HCT116 (cell line): Measurements from ENCODE around the gene CCL18. TPM values are rescaled to one million over a fixed set of nuclear protein-coding genes. Genes with fewer than 3 reads are reported as not detected.

Source experiments
- ATAC-seq: fragments of 200-7000 bp; cut with Tn5 transposase; 2 replicates; pipeline ENCODE4 v1.9.1; 2020; ENCODE audit warnings: mild to moderate bottlenecking, moderate library complexity
- BruUV-seq: library from RNA; stranded (reverse); fragments of 400-500 nt; replicated peaks from 2 replicates; lab custom pipeline; 2021; lab: Mats Ljungman, UMichigan
- CTCF ChIA-PET: fragments of 300-600 bp; sonication (Branson Sonifier 250); formaldehyde crosslinking; loops from one replicate; lab custom pipeline; 2021; ENCODE audit warnings: antibody characterized with exemption; lab: Charles Lee
- POLR2A ChIA-PET: fragments of 300-600, 350-600 bp; sonication (Branson Sonifier 250); formaldehyde crosslinking; loops from one replicate; lab custom pipeline; 2021; ENCODE audit warnings: antibody characterized with exemption; lab: Charles Lee
- RAD21 ChIA-PET, 2 experiments: fragments of 300-600 bp; sonication (Branson Sonifier 250); formaldehyde crosslinking; loops; one replicate each; lab custom pipeline; 2023; ENCODE audit warnings: low total read pairs in 2 of 2; ENCODE audit not compliant: uncharacterized antibody in 2 of 2, unreplicated experiment in 2 of 2, low non-redundant PET in 1 of 2; lab: Charles Lee
- DNase-seq: peaks from one replicate; pipeline ENCODE4 v3.0.0-alpha.2; 2010; ENCODE audit warnings: low read depth, low spot score
- H2AFZ ChIP-seq: fragments of 200-600 bp; shearing (Covaris generic), sonication (generic); 2 replicates; pipeline ENCODE4 v1.6.1; 2017; ENCODE audit warnings: low read depth, mixed run types, mixed read lengths, antibody characterized with exemption, low read length; ENCODE audit not compliant: poor library complexity, severe bottlenecking
- H3K27ac ChIP-seq: 2 replicates; pipeline ENCODE4 v1.5.1; 2012; ENCODE audit warnings: low read depth, low read length
- H3K27me3 ChIP-seq: fragments of 200-600 bp; sonication (generic); 2 replicates; pipeline ENCODE4 v1.6.1; 2016; ENCODE audit warnings: mixed run types, low read length, mixed read lengths; ENCODE audit not compliant: insufficient read depth
- H3K36me3 ChIP-seq, 2 experiments: fragments of 200-500 bp in 1 of 2; fragments of 200-600 bp in 1 of 2; sonication (Bioruptor generic) in 1 of 2; sonication (generic) in 1 of 2; 2 replicates each; pipeline versions ENCODE4 v1.5.1 to v1.6.1; 2014 to 2016; ENCODE audit warnings: low read length in 2 of 2, inconsistent platforms in 1 of 2, mixed read lengths in 1 of 2, mixed run types in 1 of 2; ENCODE audit not compliant: insufficient read depth in 2 of 2, control insufficient read depth in 1 of 2
- H3K4me1 ChIP-seq, 2 experiments: fragments of 200-600 bp in 1 of 2; sonication (generic) in 1 of 2; 2 replicates each; pipeline versions ENCODE4 v1.5.1 to v1.6.1; 2012 to 2017; ENCODE audit warnings: low read length in 2 of 2, inconsistent platforms in 1 of 2, mild to moderate bottlenecking in 1 of 2, mixed read lengths in 1 of 2, mixed run types in 1 of 2, moderate library complexity in 1 of 2; ENCODE audit not compliant: insufficient read depth in 2 of 2, control insufficient read depth in 1 of 2
- H3K4me2 ChIP-seq: fragments of 200-600 bp; sonication (generic); 2 replicates; pipeline ENCODE4 v1.6.1; 2017; ENCODE audit warnings: mixed run types, low read length, mixed read lengths
- H3K4me3 ChIP-seq, 2 experiments: fragments of 200-600 bp in 1 of 2; sonication (generic) in 1 of 2; replicated peaks in 1 of 2; 2 replicates each; pipeline ENCODE4 v1.5.1; 2011 to 2016; ENCODE audit warnings: low read length in 2 of 2, control low read depth in 1 of 2, low read depth in 1 of 2, mild to moderate bottlenecking in 1 of 2, mixed read lengths in 1 of 2, mixed run types in 1 of 2
- H3K79me2 ChIP-seq: fragments of 200-600 bp; sonication (generic); 2 replicates; pipeline ENCODE4 v1.6.1; 2017; ENCODE audit warnings: mild to moderate bottlenecking, mixed run types, low read length, moderate library complexity, mixed read lengths; ENCODE audit not compliant: insufficient read depth
- H3K9ac ChIP-seq: fragments of 200-600 bp; sonication (generic); 2 replicates; pipeline ENCODE4 v1.6.1; 2016; ENCODE audit warnings: low read length, mixed read lengths
- H3K9me2 ChIP-seq: fragments of 200-600 bp; sonication (generic), shearing (Covaris generic); 2 replicates; pipeline ENCODE4 v1.6.1; 2017; ENCODE audit warnings: mixed run types, mild to moderate bottlenecking, moderate library complexity; ENCODE audit not compliant: insufficient read depth
- H3K9me3 ChIP-seq, 2 experiments: fragments of 200-500 bp in 1 of 2; fragments of 200-600 bp in 1 of 2; sonication (Bioruptor generic) in 1 of 2; sonication (generic) in 1 of 2; 2 replicates each; pipeline ENCODE4 v1.6.1; 2014 to 2017; ENCODE audit warnings: low read length in 2 of 2, mixed read lengths in 2 of 2, inconsistent platforms in 1 of 2, low read depth in 1 of 2, mild to moderate bottlenecking in 1 of 2, mixed run types in 1 of 2, moderate library complexity in 1 of 2; ENCODE audit not compliant: control insufficient read depth in 1 of 2, insufficient read depth in 1 of 2
- H4K20me1 ChIP-seq: fragments of 200-600 bp; sonication (generic), shearing (Covaris generic); 2 replicates; pipeline ENCODE4 v1.6.1; 2017; ENCODE audit warnings: mixed run types, mild to moderate bottlenecking, moderate library complexity; ENCODE audit not compliant: insufficient read depth
- CBX3 ChIP-seq: IDR thresholded peaks from 2 replicates; pipeline ENCODE4 v1.6.1; 2012; ENCODE audit warnings: low read depth
- EGR1 ChIP-seq: IDR thresholded peaks from 2 replicates; pipeline ENCODE4 v1.6.1; 2012; ENCODE audit warnings: low read depth
- YY1 ChIP-seq: IDR thresholded peaks from 2 replicates; pipeline ENCODE4 v1.6.1; 2011; ENCODE audit warnings: low read length, low read depth, moderate library complexity, mild to moderate bottlenecking; ENCODE audit not compliant: insufficient replicate concordance; ENCODE audit errors: extremely low read depth
- ZFX ChIP-seq: fragments of 450-650 bp; IDR thresholded peaks from 2 replicates; pipeline ENCODE4 v1.6.1; 2017
- intact Hi-C: fragments of 100-400 bp; cut with micrococcal nuclease; formaldehyde crosslinking; loops from 2 replicates; pipeline ENCODE4 v1.10.0; 2022
- total RNA-seq: library from RNA; stranded (reverse); gene quantifications from one replicate; pipeline ENCODE4 v1.2.1, GENCODE V29; 2021; ENCODE audit not compliant: unreplicated experiment
- TF ChIP-seq, protein P1 (sequence below): IDR thresholded peaks from 2 replicates; pipeline ENCODE4 v1.6.1; 2011; ENCODE audit warnings: mild to moderate bottlenecking, low read length, moderate library complexity; ENCODE audit not compliant: insufficient replicate concordance; ENCODE audit errors: extremely low read depth
- TF ChIP-seq, protein P2 (sequence below): IDR thresholded peaks from 2 replicates; pipeline ENCODE4 v1.6.1; 2012; ENCODE audit warnings: low read depth

CCL18 gene
- total RNA-seq, 1 experiment from 2014 or later: not detected

DNA sequence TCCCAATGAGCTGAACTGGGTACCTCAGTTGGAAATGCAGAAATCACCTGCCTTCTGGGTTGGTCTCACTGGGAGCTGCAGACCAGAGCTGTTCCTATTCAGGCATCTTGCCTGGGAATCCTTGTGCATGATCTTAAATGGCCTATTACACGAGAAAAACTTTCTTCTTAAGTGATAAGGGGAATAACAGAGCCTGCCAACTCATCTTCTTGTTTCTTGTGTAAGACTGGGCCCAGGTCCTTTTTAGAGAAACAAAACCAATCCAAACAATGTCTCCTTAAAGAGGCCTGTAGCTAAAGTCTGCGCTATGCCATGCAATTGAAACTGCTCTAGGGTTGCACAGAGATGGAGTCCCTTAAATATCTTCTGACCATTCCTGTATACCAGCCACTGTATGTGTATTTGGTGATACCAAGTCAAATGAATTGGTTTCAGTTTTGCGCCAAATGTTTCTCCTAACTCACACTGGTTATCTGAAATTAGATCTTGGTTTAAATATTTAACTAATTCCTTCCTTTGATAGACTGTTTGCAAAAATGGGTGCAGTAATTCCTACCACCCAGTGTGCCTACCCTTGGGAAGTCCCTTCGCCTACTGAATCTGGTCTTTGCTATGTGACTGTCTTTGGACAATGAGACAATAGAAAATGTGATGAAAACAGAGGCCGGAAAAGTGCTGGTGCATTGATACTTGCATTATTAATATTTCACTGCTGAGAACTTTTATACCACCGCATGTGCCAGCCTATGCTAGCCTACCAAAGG lies 39.8 kb upstream of the CCL18 start:
- H3K27me3 ChIP-seq: peaks cover 13% of the 10 kb centered on the region
- no peak overlapping the region for H3K9ac ChIP-seq
- no TSS peak for BruUV-seq
- no peak overlapping the region for H2AFZ ChIP-seq
- no peak for TF ChIP-seq EGR1
- TF ChIP-seq, protein P1, sequence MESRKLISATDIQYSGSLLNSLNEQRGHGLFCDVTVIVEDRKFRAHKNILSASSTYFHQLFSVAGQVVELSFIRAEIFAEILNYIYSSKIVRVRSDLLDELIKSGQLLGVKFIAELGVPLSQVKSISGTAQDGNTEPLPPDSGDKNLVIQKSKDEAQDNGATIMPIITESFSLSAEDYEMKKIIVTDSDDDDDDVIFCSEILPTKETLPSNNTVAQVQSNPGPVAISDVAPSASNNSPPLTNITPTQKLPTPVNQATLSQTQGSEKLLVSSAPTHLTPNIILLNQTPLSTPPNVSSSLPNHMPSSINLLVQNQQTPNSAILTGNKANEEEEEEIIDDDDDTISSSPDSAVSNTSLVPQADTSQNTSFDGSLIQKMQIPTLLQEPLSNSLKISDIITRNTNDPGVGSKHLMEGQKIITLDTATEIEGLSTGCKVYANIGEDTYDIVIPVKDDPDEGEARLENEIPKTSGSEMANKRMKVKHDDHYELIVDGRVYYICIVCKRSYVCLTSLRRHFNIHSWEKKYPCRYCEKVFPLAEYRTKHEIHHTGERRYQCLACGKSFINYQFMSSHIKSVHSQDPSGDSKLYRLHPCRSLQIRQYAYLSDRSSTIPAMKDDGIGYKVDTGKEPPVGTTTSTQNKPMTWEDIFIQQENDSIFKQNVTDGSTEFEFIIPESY: no peak
- no peak for TF ChIP-seq YY1
- no peak for TF ChIP-seq CBX3
- TF ChIP-seq, protein P2, sequence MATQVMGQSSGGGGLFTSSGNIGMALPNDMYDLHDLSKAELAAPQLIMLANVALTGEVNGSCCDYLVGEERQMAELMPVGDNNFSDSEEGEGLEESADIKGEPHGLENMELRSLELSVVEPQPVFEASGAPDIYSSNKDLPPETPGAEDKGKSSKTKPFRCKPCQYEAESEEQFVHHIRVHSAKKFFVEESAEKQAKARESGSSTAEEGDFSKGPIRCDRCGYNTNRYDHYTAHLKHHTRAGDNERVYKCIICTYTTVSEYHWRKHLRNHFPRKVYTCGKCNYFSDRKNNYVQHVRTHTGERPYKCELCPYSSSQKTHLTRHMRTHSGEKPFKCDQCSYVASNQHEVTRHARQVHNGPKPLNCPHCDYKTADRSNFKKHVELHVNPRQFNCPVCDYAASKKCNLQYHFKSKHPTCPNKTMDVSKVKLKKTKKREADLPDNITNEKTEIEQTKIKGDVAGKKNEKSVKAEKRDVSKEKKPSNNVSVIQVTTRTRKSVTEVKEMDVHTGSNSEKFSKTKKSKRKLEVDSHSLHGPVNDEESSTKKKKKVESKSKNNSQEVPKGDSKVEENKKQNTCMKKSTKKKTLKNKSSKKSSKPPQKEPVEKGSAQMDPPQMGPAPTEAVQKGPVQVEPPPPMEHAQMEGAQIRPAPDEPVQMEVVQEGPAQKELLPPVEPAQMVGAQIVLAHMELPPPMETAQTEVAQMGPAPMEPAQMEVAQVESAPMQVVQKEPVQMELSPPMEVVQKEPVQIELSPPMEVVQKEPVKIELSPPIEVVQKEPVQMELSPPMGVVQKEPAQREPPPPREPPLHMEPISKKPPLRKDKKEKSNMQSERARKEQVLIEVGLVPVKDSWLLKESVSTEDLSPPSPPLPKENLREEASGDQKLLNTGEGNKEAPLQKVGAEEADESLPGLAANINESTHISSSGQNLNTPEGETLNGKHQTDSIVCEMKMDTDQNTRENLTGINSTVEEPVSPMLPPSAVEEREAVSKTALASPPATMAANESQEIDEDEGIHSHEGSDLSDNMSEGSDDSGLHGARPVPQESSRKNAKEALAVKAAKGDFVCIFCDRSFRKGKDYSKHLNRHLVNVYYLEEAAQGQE: no peak
- no peak for TF ChIP-seq ZFX
- POLR2A ChIA-PET: no interaction called here
- DNase-seq (no peak), ATAC-seq (no peak)
- no peak overlapping the region for H3K4me3 ChIP-seq
- CTCF ChIA-PET: no interaction called here
- RAD21 ChIA-PET: no interaction called here
- no peaks in the 10 kb centered on the region for H3K4me1 ChIP-seq
- H3K36me3 ChIP-seq: no peaks in the 10 kb centered on the region
- H3K9me3 ChIP-seq: no peaks in the 10 kb centered on the region
- H3K4me2 ChIP-seq: no peak overlapping the region
- no peak overlapping the region for H3K27ac ChIP-seq
- no peaks in the 10 kb centered on the region for H3K79me2 ChIP-seq
- no peaks in the 10 kb centered on the region for H4K20me1 ChIP-seq
- intact Hi-C loops: no loop called here
- no peaks in the 10 kb centered on the region for H3K9me2 ChIP-seq
